HG03558 (cell line): ENCODE measurements around the gene GPR75.

Source experiments
- ATAC-seq: cut with Tn5 transposase; IDR thresholded peaks from one replicate; pipeline ENCODE4 v1.9.1; 2021; ENCODE audit warnings: moderate number of reproducible peaks; ENCODE audit not compliant: unreplicated experiment; ENCODE audit errors: extremely low read depth

GPR75 gene

GRCh38 chr2:53818854-53819435, 40.8 kb downstream of the GPR75 start:
- no peak for ATAC-seq

- no peak for ATAC-seq
These were observed 46.6 kb downstream of the GPR75 start for GRCh38 chr2:53813151-53813550.

GRCh38 chr2:53811601-53812000, 48.2 kb downstream of the GPR75 start:
- ATAC-seq, result no peak
